ENCODE measurements around the gene PHLDB2. TPM values are rescaled to one million over a fixed set of nuclear protein-coding genes. Genes with fewer than 3 reads are reported as not detected.

Gene PHLDB2
- total and polyA plus RNA-seq, 10 of the 15 experiments (the other 5 are each of a cell fraction or from before 2014, with no cell fraction given): 0.03 to 0.67 (median 0.40) TPM

- TF ChIP-seq SUPT20H (IDR thresholded peaks at IDR 0.05; ENCODE audit: borderline replicate concordance, control insufficient read depth, low read depth, low read length) (no peak), GABPA (IDR thresholded peaks at IDR 0.05; ENCODE audit: low read depth) (no peak), FOS (IDR thresholded peaks at IDR 0.05; ENCODE audit: borderline replicate concordance, extremely low read depth, insufficient read length) (no peak), ETV6 (conservative IDR thresholded peaks at IDR 0.05 in 1 of 2, IDR thresholded peaks at IDR 0.05 in 1 of 2; ENCODE audit: borderline replicate concordance in 1 of 2, low read depth in 1 of 2) (no peak), ZSCAN29 (IDR thresholded peaks at IDR 0.05) (no peak), ESRRA (IDR thresholded peaks at IDR 0.05; ENCODE audit: low read length) (no peak), ASH2L (IDR thresholded peaks at IDR 0.05; ENCODE audit: borderline replicate concordance, low read depth) (no peak)
These were observed 11.6 kb downstream of the PHLDB2 start (continued) for GRCh38 chr3:111870620-111871019.

DNA sequence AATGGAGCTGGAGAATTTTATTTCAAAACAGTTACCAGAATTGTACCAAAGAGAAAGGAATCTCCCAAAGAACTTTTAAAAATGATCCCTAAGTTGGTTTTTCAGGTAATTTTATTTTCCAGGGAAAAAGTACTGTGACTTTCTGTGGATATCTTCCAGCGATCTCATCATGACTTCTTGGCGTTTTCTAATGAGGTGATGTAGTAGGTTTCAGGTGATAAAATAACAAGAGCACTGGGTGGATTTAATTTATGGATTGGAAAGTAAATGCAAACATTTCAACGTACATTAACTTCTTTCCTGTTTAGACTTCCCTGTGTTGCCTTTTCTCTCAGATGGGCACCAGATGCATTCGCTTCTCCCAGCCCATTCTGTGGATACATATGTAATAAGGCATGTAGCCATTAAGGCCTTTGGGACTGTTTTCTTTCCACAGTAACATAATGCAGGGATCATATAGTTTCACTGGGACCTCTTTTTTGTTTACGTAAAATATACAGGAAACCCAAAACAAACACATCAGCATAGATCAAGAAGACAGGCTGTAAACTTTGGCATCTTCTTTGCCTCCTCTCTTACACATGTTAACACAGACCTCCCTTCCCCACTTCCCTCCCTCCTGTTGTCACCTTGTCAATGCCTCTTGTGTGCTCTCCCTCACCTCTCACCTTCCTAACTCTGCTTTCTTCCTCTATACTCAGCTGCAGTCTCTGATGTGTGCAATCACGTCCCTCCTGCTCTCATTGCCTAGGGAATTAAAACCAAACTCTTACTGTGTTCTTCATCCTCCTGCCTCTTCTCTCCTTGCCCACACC lies 13.0 kb downstream of the PHLDB2 start:
- no peak overlapping the region for H2AFZ ChIP-seq (ENCODE audit: control insufficient read depth, low read depth, low read length)

More for the DNA sequence above, 13.0 kb downstream of the PHLDB2 start:
- in situ Hi-C loops (cut with MboI) (no loop called here), intact Hi-C loops (cut with micrococcal nuclease; ENCODE audit: unreplicated experiment) (no loop called here)
- Histone ChIP-seq H3K9ac (ENCODE audit: control insufficient read depth, insufficient read depth, low read length) (no peak overlapping the region), H4K20me1 (ENCODE audit: control insufficient read depth, insufficient read depth) (no peaks in the 10 kb centered on the region), H3K36me3 (ENCODE audit: control insufficient read depth in 2 of 2, insufficient read depth in 2 of 2, low read length in 1 of 2) (no peaks in the 10 kb centered on the region), H3K4me2 (ENCODE audit: control insufficient read depth, insufficient read depth) (no peak overlapping the region), H3K27me3 (replicated peaks in 1 of 2; ENCODE audit: control insufficient read depth in 2 of 2, insufficient read depth in 2 of 2, low read length in 1 of 2) (peaks cover 0 to 2% of the 10 kb centered on the region in 2 experiments; a peak in 2 of 4 replicates), H3K9me3 (replicated peaks; ENCODE audit: control insufficient read depth, insufficient read depth, low read length) (no peaks in the 10 kb centered on the region), H3K4me3 (no peak overlapping the region), H3K79me2 (ENCODE audit: control insufficient read depth, insufficient read depth, low read length) (no peaks in the 10 kb centered on the region), H3K4me1 (ENCODE audit: control insufficient read depth, insufficient read depth, low read length) (no peaks in the 10 kb centered on the region), H3K27ac (ENCODE audit: control insufficient read depth, insufficient read depth) (no peak overlapping the region)
- ATAC-seq: no peak
- ChIA-PET POLR2A (no interaction called here), SMC1A (ENCODE audit: uncharacterized antibody, unreplicated experiment) (interaction anchor here (0.8 to 2.9 kb wide), 2 partner anchors 11 to 156 kb away, joined by 3 to 19 read pairs; no protein-coding TSS in a partner anchor), CTCF (interaction anchor here (0.5 to 2.3 kb wide), 5 partner anchors 10 to 203 kb away, joined by 3 to 7 read pairs (median 3); no protein-coding TSS in a partner anchor), RAD21 (ENCODE audit: unreplicated experiment) (interaction anchor here (0.6 kb wide), 1 partner anchor 24 kb away, joined by 3 read pairs; no protein-coding TSS in a partner anchor)
- no peak for FAIRE-seq
- BruUV-seq (replicated peaks): no TSS peak
- TF ChIP-seq MEF2B (IDR thresholded peaks at IDR 0.05; ENCODE audit: partially characterized antibody, poor library complexity, severe bottlenecking) (no peak), E4F1 (IDR thresholded peaks at IDR 0.05; ENCODE audit: borderline replicate concordance, partially characterized antibody) (no peak), RUNX3 (IDR thresholded peaks at IDR 0.05; ENCODE audit: low read length) (no peak), EP300 (IDR thresholded peaks at IDR 0.05; ENCODE audit: borderline replicate concordance in 1 of 2, control insufficient read depth in 1 of 2, low read depth in 2 of 2, low read length in 2 of 2) (no peak), ZZZ3 (IDR thresholded peaks at IDR 0.05; ENCODE audit: control insufficient read depth, insufficient read length, low read depth) (no peak), ZBTB40 (IDR thresholded peaks at IDR 0.05; ENCODE audit: borderline replicate concordance) (no peak), TBL1XR1 (IDR thresholded peaks at IDR 0.05; ENCODE audit: low read depth, low read length) (no peak)
- WGBS (ENCODE audit: insufficient coverage, insufficient replicate concordance, low lambda C conversion rate, missing lambda C conversion rate): 49% methylated on average over 6 of the region's 6 CpGs
- no peak for DNase-seq (ENCODE audit: low read depth, low spot score)
